ENCODE results near the gene FAM168A.

GRCh38 chr11:73387594-73388264 is 210.2 kb downstream of the FAM168A start:
- TF ChIP-seq EZH2 (IDR thresholded peaks at IDR 0.05) (no peak), EZH2phosphoT487 (IDR thresholded peaks at IDR 0.05) (no peak)
- TF ChIP-seq, protein P1, sequence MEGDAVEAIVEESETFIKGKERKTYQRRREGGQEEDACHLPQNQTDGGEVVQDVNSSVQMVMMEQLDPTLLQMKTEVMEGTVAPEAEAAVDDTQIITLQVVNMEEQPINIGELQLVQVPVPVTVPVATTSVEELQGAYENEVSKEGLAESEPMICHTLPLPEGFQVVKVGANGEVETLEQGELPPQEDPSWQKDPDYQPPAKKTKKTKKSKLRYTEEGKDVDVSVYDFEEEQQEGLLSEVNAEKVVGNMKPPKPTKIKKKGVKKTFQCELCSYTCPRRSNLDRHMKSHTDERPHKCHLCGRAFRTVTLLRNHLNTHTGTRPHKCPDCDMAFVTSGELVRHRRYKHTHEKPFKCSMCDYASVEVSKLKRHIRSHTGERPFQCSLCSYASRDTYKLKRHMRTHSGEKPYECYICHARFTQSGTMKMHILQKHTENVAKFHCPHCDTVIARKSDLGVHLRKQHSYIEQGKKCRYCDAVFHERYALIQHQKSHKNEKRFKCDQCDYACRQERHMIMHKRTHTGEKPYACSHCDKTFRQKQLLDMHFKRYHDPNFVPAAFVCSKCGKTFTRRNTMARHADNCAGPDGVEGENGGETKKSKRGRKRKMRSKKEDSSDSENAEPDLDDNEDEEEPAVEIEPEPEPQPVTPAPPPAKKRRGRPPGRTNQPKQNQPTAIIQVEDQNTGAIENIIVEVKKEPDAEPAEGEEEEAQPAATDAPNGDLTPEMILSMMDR (IDR thresholded peaks at IDR 0.05), result no peak
